SK-N-MC (cell line): Measurements from ENCODE around the gene SUFU.

Experiments used
- EZH2 ChIP-seq: fragments of 200-600 bp; sonication (generic); IDR thresholded peaks from one replicate; pipeline ENCODE4 v1.6.1; 2017; ENCODE audit warnings: antibody characterized with exemption
- POLR2AphosphoS5 ChIP-seq: IDR thresholded peaks from 2 replicates; pipeline ENCODE4 v1.6.1; 2012; ENCODE audit warnings: mild to moderate bottlenecking, low read depth, low read length, borderline replicate concordance

DNA sequence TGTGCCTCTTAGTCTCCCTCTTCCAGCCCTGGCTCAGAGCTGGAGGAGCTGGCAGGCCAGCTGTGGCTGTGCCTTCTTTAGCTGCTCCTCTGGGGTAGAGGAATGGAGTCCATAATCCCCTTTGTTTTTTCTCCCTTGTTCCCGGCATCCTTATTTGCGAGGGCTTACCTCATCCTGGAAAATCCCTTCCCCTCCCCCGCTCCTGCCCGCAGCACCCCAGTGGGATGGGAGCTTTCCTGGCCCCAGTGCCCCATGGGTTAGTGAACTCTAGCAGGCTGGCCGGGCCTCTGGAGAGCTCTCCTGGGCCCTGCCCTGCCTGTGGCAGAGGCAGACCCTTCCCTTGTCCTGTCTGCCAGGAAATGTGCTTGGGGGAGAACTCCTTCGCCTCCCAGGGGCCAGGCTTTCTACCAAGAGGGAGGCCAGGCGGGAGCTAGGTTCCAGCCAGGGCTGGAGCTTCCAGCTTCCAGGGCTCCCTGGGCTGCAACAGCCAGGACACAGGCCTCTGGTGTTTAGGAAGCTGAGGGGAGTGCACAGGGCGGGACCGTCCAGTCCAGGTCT, 124.0 kb downstream of the SUFU start:
- TF ChIP-seq EZH2: no peak
- no peak for TF ChIP-seq POLR2AphosphoS5
